HG02870 (cell line): ENCODE data around the gene VAV1.
A peak's percentile ranks its signal among the peaks of the same experiment; 100 is the strongest.

Experiments used
- ATAC-seq: cut with Tn5 transposase; IDR thresholded peaks from one replicate; pipeline ENCODE4 v1.9.1; 2021; ENCODE audit warnings: mild to moderate bottlenecking, moderate library complexity; ENCODE audit not compliant: unreplicated experiment

Gene VAV1, protein sequence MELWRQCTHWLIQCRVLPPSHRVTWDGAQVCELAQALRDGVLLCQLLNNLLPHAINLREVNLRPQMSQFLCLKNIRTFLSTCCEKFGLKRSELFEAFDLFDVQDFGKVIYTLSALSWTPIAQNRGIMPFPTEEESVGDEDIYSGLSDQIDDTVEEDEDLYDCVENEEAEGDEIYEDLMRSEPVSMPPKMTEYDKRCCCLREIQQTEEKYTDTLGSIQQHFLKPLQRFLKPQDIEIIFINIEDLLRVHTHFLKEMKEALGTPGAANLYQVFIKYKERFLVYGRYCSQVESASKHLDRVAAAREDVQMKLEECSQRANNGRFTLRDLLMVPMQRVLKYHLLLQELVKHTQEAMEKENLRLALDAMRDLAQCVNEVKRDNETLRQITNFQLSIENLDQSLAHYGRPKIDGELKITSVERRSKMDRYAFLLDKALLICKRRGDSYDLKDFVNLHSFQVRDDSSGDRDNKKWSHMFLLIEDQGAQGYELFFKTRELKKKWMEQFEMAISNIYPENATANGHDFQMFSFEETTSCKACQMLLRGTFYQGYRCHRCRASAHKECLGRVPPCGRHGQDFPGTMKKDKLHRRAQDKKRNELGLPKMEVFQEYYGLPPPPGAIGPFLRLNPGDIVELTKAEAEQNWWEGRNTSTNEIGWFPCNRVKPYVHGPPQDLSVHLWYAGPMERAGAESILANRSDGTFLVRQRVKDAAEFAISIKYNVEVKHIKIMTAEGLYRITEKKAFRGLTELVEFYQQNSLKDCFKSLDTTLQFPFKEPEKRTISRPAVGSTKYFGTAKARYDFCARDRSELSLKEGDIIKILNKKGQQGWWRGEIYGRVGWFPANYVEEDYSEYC

DNA sequence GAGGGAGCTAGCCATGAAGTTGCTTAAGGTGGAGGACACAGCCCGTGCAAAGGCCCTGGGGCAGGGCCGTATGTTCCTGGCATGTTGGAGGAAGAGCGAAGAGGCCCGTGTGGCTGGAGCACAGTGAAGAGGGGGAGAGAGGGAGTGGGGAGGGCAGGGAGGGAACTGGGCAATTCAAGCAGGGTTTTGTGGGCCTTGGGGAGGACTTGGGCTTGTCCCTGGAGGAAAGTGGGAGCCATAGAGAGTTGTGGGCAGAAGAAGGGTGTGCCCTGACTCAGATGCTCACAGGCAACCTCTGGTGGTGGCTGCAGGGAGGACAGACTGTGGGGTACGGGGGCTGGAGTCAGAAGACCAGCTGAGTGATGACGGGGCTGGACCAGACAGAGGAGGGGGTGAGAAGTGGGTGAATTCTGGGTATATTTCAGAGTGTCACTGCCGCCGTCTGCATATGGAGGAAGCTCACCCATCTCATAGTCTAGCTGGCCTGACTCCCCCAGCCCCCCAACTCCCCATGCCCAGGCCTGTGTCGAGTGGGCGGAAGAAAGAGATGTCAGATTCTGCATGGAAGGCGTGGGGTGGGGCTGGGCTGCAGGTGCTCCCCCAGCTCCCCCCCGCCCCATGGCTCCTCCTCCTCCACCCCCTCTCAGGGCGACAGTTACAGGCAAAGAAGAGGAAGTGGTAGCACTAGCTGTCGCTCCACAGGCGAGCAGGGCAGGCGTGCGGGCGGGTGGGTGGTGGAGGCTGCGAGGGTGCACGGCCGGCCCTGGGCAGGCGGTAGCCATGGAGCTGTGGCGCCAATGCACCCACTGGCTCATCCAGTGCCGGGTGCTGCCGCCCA is at the start of gene VAV1:
Gene VAV1, plus strand, starts transcription at position 681 of the 838 bp plus-strand sequence. Its CDS starts 100 bp downstream, at position 781.
- ATAC-seq, result peak; percentile 33

DNA sequence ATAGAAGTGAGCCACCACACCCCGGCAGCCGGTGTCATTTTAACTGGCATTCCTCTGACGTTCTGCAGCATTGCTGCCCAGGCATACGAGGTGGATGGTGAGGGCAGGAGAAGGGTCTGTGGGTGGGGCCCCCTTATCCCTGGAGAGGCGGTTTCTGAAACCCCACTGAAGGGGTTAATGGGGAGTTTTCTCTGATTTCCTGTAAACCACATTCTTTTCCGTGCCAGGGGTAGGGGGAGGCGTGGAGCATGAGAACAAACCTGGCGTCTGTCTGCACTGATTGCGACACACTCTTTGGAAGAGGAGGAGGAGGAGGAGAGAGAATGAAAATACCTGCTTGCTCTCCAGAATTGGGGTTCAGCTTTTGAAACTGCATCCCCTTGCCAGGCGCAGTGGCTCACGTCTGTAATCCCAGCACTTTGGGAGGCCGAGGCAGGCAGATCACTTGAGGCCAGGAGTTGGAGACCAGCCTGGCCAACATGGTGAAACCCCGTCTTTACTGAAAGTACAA is 49.3 kb upstream of the VAV1 start:
- no peak for ATAC-seq

DNA sequence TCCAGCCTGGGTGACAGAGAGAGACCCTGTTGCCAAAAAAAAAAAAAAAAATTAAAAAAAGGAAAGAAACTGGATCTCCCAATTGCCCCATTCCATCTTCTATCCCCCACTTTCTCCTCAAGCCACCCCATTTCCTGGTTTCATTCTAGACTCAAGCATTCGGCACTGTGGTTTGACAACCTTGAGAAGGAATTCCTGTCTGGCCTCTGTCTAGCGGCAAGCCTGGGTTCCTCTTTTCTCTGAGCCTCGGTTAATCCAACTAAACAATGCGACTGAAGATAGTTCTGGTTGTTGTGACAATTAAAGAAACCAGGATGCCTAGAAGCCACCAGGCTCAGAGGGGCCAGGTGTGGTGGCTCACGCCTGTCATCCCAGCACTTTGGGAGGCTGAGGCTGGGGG is 48.8 kb upstream of the VAV1 start:
- ATAC-seq, result no peak

DNA sequence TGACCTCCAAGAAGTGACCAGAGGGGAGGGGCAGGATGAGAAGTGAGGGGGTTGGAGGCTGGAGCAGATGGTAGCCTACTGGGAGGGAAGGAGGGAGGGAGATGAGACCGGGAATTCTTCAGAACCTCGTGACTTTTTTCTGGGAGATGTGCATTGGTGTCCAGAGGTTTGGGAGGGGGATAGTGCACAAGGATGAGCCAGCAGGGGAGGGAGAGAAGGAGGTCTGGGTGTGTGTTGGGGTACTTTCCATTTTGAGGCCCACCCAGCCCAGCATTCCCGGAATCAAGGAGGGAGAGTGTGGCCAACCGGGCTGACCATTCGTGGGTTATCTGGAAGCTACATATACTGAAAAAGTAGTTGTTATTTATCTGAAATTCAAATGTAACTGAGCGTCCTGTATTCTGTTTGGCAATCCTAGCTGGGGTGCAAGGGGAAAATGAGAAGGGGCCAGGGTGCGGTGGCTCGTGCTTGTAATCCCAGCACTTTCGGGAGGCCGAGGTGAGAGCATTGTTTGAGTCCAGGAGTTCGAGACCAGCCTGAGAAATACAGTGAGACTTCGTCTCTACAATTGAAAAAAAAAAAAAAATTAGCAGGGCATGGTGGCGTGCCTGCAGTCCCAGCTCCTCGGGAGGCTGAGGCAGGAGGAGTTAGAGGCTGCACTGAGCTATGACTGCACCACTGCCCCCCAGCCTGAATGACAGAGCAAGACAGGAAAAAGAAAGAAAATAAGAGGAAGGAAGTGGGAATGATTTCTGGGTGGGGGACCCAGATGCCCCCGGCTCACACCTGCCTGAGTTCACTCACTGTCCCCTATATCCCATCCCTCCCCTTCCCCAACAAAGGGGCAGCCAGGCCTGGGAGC is 47.6 kb upstream of the VAV1 start:
- ATAC-seq, result no peak

- no peak for ATAC-seq
These were observed 46.8 kb upstream of the VAV1 start for GRCh38 chr19:6725513-6726231.

DNA sequence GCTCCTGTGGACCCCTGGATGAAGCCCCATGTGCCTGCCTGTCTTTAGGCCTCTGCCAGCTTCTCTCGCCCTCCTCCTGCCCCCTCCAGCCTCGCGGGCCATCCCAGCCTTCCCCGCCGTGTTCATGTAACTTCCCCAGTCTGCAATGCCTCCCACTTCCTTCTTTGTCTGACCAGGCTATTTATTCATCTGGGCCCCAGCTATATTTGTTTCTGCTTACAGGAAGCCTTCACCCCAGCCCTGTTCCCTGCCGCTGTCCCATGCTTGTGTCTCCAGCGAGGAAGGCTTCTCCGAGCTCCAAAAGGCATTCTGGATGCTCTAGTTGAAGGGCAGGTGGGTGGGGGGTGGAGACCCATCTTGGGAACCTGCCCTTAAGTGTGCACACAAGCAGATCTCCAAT is 44.2 kb upstream of the VAV1 start:
- ATAC-seq, result no peak

- no peak for ATAC-seq
These were observed 42.8 kb upstream of the VAV1 start for GRCh38 chr19:6729573-6730152.

GRCh38 chr19:6730153-6730804 is 42.2 kb upstream of the VAV1 start:
- no peak for ATAC-seq

GRCh38 chr19:6730941-6731670 is 41.4 kb upstream of the VAV1 start:
- no peak for ATAC-seq

DNA sequence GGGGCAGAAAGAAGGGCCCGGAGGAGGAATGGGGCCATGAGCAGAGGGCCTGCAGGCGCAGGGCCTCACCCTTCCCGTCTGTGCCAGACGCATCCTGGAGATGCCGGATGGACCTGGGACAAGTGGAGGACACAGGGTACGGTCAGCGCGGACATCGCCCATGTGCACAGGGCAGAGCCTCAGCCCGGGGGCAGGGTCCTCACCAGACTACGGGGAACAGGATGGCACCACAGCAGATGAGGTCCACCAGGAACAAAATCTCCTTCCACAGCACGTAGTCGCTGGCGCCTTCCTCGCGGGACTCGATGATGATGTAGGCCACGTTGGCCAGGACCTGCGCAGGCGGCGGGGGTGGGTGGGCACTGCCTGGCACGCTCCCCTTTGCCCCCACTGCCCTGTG is 40.7 kb upstream of the VAV1 start:
- ATAC-seq, result no peak

- ATAC-seq, result no peak
These were observed 39.6 kb upstream of the VAV1 start for GRCh38 chr19:6732803-6733337.

GRCh38 chr19:6733338-6734095 is 39.0 kb upstream of the VAV1 start:
- ATAC-seq, result no peak

DNA sequence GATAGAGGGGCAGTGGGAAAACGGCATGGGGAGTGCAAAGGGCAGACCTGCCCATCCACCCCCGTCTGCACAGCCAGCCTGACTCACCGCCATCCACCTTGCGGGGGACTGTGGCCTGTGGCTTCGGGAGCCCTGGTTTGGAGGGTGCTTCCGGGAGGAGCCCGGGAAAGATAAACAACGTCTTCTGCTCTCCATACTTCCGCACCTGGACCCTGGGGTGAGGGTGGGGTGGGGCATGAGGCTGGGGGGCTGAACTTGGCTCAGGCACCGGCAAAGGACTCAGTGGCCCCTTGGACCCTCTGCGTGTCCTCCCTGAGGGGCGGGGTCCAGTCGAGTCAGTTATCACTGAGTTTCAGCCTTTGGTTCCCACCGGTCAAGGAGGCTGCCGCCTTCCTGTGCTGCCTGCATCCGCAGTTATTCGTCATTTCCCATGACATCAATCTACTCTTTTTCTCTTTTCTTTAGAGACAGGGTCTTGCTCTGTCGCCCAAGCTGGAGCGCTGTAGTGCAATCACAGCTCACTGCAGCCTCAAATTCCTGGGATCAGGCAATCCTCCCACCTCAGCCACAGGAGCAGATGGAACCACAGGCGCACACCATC is 38.3 kb upstream of the VAV1 start:
- no peak for ATAC-seq

DNA sequence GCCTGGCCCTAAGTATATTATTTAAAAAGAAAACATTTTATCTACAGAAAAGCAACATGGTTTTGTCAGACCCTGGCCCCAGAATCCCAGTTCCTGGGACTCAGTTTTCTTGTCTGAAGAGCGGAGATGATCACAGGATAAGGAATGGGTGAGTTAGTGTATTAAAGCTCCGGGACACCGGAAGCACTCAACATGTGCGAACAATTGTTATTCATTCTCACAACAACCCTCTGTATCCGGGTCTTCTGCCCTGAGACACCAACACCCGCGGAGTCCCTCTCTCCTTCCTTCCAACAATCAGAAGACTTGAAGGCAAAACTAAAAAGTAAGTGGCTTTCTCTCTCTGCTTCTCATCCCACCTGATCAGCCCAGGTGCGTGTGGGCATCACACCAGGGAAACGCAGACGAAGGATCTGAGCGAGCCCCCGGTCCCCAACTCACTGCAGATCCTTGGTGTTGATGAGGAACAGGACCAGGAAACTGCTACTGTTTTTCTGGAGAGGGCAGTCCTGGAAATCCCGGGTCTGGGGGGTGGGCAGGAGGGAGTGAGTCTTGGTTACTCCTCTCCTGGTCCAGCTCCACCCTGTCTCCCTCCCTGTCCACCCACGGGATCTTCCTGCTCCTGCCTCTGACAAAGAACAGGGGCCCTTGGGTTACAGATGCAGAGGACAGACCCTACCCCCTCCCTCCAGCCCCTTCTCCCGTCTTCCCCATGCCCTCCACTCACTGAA is 37.2 kb upstream of the VAV1 start:
- ATAC-seq, result no peak

DNA sequence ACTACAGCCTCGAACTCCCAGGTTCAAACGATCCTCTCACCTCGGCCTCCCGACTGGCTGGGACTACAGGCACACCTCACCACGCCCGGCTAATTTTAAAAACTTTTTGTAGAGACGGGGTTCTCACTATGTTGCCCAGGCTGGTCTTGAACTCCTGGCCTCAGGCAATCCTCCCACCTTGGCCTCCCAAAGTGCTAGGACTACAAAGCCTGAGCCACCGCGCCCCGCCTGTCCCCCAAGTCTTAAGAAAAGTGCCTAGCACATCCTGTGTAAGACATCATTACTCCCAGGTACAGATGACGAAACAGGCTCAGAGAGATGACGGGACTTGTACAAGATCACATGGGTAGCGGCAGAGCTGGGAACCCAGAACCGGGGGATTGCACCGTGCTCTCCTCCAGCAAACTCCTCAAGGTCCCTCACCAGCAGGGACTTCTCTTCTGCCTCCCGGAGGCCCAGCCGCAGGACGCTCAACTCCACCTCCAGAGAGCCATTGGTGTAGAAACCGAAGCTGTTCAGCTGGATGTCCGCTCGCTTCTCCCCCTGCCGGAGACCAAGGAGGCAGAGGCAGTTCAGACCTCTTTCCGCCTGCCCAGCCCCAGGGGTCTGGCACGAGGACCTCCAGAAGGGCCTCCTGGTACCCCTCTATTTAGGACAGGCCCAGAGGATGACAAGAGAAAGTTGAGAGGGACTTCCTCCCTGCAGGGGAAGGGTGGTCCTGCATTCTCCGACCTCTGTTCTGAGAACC is 36.2 kb upstream of the VAV1 start:
- ATAC-seq, result no peak
